Measurements from ENCODE around the gene TGM2.

TGM2 gene

GRCh38 chr20:38165089-38165965, at the start of gene TGM2:
TGM2 (minus strand) TSS chr20:38165270; CDS start chr20:38165198, 72 bp downstream.
- no peak for DNase-seq

DNA sequence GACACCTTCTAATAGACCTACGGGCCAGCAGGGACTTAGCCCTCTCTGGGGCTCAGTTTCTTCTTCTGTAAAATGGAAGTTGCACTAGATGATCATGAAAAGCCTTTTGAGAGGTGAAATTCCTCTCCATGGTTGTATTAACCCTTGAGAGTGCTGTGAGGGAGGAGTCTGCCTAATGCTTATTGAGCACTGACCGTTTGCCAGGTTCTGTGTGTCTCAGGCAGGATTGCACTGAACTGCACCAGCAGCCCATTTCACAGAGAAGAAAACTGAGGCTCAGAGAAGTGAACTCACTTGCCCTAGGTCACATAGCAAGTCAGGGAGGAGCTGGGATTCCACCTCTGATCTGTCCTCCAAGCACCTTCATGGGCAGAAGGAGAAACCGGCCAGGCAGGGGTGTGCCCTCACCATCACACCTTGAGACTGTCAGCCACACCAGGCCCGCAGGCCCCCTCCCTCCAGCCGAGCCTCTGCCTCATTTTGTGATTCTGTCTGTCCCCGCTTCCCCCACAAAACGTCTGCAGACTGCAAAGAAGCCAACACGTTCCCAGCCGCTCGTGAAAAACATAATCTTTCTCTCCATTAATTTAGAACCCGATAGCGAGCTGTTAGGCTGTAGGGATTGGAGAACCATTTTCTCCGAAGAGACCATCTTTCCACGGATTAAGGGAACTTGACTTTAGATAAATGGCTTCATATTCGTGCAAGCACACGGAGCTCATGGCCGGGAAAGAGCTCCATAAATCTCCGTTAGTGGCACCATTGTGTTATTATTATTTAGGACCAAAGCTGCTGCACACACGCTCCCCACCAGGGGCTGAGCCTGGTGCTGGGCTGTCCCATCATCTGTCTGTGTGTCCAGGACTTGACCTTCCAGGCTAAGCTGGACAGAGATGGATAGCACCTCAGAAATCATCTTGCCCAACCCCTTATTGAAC, 49.5 kb upstream of the TGM2 start:
- DNase-seq: no peak

- DNase-seq: no peak
Measured at GRCh38 chr20:38213607-38213940, 48.5 kb upstream of the TGM2 start.

- DNase-seq: no peak
Measured at GRCh38 chr20:38212806-38213606, 47.9 kb upstream of the TGM2 start.

DNA sequence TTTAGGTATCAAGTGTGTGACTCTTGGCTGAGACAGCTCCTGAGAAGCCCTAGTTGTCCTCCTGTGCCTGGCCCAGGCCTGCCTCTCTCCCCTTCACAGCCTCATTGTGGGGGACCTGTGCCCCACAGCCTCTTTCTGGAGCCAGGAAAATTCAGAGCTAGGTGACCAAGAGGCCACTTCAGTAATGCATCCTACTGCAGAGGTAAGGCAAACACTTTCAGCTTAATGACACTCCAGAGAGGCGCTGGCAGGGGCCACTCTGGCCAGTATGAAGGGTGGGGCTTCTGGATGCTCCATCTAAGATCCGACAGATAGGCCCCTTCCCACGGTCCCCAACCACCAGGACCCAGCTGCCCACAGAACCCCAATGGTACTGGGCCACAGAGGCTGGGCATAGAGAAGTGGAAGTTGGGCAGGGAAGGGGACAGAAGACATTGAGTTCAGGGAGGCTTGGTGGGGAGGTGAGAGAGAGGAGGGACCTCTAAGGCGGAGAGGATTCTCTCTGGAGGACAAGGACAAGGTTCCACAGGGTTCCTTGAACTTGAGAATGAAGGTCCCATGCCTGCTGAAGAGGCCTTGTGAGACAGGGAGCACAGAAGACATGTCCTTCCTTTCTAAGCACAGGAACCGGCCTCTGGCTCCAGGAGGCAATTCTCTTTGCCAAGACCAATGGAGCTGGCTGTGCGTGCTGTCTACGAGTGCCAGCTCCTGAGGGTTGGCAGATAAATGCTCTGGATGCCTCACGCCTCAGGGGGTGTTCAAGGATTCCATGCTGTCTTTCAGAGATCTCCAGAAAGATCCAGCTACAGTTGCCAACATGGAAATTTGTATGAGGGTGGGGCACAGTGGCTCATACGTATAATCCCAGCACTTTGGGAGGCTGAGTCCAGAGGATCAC, 46.4 kb upstream of the TGM2 start:
- no peak for DNase-seq

GRCh38 chr20:38210741-38211140, 45.7 kb upstream of the TGM2 start:
- no peak for DNase-seq

GRCh38 chr20:38209736-38210405, 44.8 kb upstream of the TGM2 start:
- no peak for DNase-seq

GRCh38 chr20:38209054-38209675, 44.1 kb upstream of the TGM2 start:
- DNase-seq: no peak

DNA sequence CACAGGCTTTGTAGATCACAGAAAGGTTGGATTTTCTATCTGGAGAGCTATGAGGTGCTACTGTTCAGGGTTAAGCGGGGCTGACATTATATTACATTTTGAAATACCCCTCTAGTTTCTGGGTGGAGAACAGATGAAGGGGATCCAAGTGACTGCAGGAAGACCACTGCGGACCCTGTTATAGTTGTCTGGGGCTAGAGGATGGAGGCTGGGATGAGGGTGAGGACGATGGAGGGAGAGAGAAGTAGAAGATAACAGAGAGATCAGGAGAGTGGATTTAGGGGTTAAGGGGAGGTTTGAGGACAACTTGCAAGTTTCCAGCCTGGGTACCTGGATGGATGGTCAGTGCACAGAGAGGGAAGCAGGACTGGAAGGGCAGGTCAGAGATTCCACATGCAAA, 43.5 kb upstream of the TGM2 start:
- DNase-seq: no peak

- no peak for DNase-seq
Measured at GRCh38 chr20:38208088-38208487, 43.0 kb upstream of the TGM2 start.

GRCh38 chr20:38207621-38208020, 42.6 kb upstream of the TGM2 start:
- no peak for DNase-seq

GRCh38 chr20:38205001-38205400, 39.9 kb upstream of the TGM2 start:
- DNase-seq: no peak

GRCh38 chr20:38203981-38204357, 38.9 kb upstream of the TGM2 start:
- no peak for DNase-seq

GRCh38 chr20:38203337-38203980, 38.4 kb upstream of the TGM2 start:
- no peak for DNase-seq

- no peak for DNase-seq
Measured at GRCh38 chr20:38202982-38203293, 37.9 kb upstream of the TGM2 start.

DNA sequence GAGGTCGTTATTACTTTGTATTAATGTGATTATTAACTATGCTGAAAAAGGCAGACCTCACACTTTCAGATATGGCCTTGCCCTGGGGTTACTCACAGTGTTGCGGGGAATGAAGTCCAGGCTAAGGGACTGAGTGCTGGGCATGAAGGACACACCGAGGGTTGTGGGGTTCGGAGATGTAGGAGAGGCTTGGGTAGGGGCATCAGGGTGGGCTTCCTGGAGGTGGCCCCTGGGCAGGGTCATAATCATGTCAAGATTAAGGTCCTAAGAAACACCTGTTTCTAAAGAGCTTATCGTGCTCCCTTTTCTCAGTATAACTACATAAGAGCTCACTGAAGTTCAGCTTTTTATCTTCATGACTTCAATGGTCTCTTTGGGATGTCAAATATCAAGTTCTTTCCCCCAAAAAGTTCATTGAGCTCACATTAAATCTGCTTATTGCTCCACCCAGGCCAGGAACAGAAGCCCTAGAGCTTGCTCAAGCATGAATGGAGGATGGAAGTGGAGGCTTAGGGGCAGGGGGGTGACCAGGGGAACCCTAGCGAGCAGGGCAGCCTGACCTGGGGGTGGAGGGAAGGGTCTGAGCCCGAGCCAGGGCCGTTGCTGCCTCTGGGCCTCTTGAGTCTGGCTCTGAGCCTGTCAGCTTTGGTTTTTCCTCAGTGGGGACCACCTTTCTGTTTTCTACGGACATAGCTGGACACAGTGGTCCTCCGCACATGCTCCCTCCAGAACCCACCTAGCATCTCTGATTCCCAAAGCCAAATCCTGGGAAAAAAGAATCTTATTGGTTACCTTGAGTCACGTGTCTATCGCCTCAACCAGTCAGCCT, 37.3 kb upstream of the TGM2 start:
- no peak for DNase-seq

- DNase-seq: no peak
Measured at GRCh38 chr20:38201356-38201755, 36.3 kb upstream of the TGM2 start.

DNA sequence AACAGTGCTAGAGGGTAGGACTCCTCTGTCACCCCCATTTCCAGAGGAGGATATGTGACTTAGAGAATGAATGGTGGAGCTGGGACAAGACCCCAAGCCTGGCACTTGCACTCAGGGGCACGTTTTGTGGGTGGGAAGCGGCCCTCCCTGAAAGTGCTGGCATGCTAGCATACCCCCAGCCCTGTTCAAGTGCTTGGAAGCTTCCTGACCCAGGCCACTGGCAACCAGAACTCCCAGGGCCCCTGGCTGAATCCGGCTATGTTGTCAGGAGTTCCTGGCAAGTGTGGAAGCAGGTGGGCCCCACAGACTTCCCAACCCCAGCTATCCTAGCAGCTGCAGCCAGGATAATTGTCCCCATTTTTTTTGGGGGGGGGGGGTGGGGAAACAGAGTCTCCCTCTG, 35.6 kb upstream of the TGM2 start:
- DNase-seq: no peak

DNA sequence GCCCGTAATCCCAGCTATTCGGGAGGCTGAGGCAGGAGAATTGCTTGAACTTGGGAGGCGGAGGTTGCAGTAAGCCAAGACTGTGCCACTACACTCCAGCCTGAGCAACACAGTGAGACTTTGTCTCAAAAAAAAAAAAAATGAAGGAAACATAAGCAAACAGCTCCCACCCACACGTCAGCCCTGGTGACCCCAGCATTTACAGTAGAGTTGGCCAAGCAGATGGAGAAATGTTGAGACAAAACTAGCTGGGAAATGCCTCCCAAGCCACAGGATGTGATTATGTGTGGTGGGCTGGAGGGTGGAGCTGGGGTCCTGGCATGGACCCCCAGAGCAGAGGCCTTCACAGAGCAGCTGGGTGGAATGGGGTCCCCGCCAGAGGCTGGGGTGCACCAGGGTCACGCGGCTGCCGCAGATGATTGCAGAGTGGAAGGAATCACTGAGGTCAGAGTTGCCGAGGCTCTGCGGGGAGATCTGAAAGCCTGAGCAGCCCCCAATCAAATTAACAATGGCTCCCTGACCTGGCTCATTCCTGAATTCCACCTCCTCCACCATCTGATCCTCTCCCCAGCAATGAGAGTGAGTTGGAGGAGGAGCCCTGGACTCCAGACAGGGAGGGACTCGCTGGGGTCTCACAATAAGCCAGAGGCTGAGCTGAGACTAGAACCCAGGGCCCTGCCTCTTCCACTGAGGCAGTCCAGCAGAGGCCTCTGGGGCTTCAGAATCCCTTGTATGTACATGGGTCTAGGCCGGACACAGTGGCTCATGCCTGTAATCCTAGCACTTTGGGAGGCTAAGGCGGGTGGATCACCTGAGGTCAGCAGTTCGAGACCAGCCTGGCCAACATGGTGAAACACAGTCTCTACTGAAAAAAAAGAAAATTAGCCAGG, 34.7 kb upstream of the TGM2 start:
- DNase-seq: no peak

Measured in NCI-H1105 (cell line).